LHCN-M2 (cell line): Measurements from ENCODE around the gene OR10A2. TPM values are rescaled to one million over a fixed set of nuclear protein-coding genes. Genes with fewer than 3 reads are reported as not detected.
"Not testable (repeated sequence)": the region's sequence is repeated elsewhere in the genome, so short reads cannot be mapped to it uniquely, and the experiment has no call there.

Experiments
- DNase-seq: peaks from one replicate; pipeline ENCODE4 v3.0.0-alpha.2; 2012; ENCODE audit warnings: low read depth
- polyA plus RNA-seq: library from polyadenylated mRNA; unstranded; fragments of >200 nt; gene quantifications from one replicate; pipeline ENCODE4 v1.2.1, GENCODE V29; 2012; ENCODE audit warnings: missing spikeins
- total RNA-seq: library from RNA; depleted of rRNA; stranded (reverse); fragments of >200 nt; gene quantifications from 2 replicates; pipeline ENCODE4 v1.2.3, GENCODE V29; 2014; rRNA removed

Gene OR10A2
- not detected in 2 replicates for total RNA-seq
- not detected for polyA plus RNA-seq

- no peak for DNase-seq
Measured at GRCh38 chr11:6862961-6863360, at the start of gene OR10A2. Gene OR10A2, plus strand, starts transcription at chr11:6863057. Its CDS starts 6,698 bp downstream, at chr11:6869755.

DNA sequence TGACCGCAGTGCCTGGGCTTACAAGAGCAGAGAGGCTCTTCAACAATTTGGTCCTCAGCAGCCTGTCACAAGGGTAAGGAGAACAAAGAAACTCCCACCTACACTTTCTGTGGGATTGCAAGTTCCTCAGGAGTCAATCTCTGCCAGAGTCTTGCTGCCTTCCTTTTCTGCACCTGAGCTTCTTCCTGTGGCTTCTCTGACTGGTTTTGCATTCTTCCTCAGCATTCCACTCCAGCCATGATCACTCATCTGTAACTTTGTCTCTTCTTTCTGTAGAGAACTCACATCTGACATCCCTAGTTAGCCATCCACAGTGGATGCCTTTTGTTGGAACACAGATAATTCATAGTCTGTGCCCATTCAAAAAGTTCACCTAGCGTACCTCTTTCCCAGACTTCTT, 49.2 kb upstream of the OR10A2 start:
- no peak for DNase-seq

- DNase-seq = no peak
Measured at GRCh38 chr11:6817694-6818093, 45.2 kb upstream of the OR10A2 start.

DNA sequence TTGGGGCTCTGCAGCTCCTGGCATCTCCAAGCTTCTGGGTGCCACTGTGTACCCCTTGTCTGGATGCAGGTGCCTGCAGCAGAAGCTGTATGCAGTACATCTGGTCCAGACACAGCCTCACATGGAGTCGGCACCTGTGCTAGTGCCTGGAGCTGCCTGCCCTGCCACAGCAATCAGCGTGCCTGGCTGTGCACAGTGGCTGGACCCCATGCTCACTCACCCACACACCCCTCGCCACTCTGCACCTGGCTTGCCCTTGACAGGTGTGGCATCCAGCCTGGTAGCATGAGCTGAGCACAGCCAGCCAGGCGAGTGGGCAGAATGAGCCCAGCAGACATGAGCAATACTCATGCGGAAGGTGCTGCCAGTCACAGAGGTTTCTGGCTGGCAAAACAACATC, 43.9 kb upstream of the OR10A2 start:
- no peak for DNase-seq

GRCh38 chr11:6824136-6824823, 38.6 kb upstream of the OR10A2 start:
- DNase-seq = no peak

GRCh38 chr11:6825231-6825744, 37.6 kb upstream of the OR10A2 start:
- DNase-seq = no peak

DNA sequence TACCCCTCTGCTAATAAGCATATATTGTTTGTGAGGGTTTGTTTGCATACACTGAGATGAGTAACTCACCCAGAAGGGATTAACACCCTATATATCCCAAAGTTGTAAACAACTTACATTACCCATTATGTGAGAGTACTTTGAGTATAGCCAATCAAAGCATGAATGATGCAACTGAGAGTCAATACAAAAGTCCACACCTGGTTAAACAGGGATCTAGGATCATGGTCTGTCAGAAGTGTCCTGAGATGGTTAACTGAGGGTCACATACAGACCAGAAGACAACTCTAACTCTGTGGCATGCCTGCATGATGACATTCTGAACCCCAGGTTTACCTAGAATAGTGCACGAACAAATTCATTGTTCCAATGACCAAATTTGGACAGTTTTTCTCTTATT, 34.8 kb upstream of the OR10A2 start:
- DNase-seq = no peak

- DNase-seq = no peak
Measured at GRCh38 chr11:6833356-6833755, 29.5 kb upstream of the OR10A2 start.

- no peak for DNase-seq
Measured at GRCh38 chr11:6834021-6834420, 28.8 kb upstream of the OR10A2 start.

DNA sequence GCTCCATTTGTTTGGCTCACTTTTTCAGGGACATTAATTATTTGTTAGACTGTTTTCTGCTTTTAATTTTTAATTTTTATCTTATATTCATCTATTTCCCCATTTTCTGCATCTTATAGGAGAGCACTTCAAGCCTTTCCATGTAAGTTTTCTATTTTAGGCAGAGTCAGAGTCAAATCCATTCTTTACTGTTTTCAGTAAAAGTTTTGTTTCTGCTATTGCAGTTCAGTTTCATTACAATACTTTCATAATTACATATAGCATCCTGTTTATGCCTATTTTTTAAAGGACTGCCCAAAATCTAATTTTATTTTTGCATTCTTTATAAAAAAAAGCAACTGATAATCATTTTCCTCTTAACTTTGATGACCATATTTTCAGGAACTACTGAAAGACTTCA, 21.2 kb upstream of the OR10A2 start:
- DNase-seq = no peak

DNA sequence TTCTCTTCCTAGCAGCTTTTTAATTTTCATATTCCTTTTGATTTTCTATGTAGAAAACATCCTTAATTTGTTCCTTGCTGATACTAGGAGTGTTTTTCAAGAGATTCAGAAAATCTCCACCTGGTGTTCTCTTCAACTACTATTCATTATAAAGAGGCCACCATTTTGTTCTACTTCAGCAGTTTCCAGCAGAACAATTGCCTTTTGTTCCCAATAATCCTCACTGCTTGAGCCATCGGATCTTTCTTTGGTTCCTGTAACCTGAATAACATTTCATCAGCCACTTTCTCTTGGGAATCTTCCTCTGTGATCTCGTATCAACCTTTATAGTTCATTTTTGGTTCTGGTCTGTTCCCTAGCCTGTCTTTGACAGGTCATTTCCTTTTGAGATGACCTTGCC, 19.2 kb upstream of the OR10A2 start:
- no peak for DNase-seq

DNA sequence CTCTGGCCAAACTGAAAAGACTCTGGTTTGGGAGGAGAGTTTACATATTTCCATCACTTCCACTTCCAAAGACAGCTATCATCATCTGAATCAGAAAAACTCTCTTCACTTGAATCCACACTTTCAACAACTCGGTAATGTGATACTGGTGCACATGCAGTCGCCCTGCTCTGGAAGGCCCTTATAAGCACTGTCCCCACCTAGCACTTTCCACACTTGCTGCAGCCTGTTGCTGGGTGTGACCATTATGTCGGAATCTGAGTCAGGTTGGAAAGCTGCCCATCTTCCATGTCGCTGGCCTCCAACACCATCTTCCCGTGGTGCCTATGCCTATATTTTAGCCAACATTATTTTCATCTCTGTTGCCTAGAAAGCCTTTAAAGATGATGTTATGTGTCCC, 18.5 kb upstream of the OR10A2 start:
- peak; percentile 1 for DNase-seq

DNA sequence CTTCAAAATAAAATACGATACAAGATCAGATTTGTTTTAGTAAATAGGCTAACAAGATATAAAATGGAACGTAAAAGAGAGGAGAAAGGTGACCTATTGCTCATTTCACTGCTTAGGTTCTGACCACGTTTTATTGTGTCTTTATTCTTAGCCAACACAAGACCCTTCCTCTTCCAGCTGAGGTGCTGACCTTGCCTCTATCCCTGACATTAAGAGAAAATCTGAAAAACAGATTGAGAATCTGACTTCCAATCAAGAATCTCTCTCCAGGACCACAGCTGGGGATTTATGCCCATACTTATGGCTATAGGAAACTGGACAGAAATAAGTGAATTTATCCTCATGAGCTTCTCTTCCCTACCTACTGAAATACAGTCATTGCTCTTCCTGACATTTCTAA, 17.5 kb upstream of the OR10A2 start, which contains the start of gene OR10A5:
TSS of gene OR10A5 (plus strand) at position 301 of the 400 bp plus-strand sequence. CDS start at position 301, 0 bp downstream.
- DNase-seq = no peak

DNA sequence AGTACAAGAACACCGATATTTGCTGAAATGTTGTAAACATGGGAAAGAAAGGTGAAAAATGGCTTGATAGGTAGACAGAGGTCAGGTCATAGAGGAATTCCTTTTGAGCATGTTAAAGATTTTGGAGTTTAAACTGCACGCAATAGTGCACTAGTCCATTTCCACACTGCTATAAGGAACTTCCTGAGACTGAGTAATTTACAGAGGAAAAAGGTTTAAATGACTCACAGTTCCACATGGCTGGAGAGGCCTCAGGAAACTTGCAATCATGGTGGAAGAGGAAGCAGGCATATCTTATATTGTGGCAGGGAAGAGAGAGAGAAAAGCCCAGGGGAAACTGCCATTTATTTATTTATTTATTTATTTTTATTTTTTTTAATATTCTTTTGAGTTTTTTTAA, 12.3 kb upstream of the OR10A2 start:
- no peak for DNase-seq

DNA sequence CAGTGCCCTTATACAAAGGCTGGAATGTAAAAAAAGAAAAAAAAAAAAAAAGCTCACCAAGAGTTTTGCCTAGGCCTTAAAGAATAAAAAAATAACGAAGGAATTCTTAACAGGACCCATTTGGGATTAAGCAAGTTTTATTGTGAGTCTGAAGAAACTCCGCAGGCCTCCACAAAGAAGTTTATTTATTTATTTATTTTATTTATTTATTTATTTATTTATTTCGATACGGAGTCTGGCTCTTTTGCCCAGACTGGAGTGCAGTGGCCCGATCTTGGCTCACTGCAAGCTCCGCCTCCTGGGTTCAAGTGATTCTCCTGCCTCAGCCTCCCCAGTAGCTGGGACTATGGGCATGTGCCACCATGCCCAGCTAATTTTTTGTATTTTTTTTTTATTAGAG, 8.1 kb upstream of the OR10A2 start:
- not testable (repeated sequence) for DNase-seq

GRCh38 chr11:6855971-6856541, 6.8 kb upstream of the OR10A2 start:
- DNase-seq = peak; percentile 2

- DNase-seq = no peak
Measured at GRCh38 chr11:6856871-6857270, 6.0 kb upstream of the OR10A2 start.

DNA sequence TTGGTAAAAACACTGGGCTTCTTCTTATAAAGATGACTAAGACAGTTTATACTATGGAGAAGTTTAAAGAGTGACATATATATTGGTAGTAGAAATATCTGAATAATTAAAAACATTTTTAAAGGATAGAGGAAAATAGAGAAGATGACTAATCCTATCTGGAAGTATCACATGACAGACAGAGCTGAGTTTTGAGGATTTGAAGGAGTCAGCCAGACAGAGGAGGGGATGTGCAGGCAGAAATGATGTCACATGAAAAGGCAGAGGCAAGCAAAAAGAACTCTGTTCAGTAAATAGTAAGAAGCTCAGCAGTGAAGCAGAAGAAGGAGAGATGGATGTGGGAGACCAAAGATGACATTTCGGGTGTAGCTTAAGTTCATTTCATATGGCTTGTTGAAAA, 1.6 kb downstream of the OR10A2 start:
- peak; percentile 17 for DNase-seq

DNA sequence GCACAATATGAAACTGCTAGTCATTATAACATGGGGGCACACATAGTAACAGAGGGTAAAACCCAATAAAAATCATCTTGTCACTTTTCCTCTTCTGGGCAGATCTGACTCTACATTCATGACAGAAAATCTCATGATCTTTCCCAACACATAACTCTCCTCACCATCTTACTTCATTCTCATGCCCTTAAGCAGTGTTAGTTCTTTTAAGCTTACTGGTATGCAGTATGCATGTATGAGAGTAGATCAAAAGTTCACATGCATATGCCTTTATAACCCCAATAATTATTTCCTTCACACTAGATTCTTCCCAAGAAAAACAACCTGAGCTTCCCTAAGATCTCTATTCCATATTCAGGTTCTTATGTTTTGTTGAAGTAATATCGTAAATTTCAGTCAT, 8.4 kb downstream of the OR10A2 start:
- no peak for DNase-seq

- DNase-seq = no peak
Measured at GRCh38 chr11:6875761-6876160, 12.9 kb downstream of the OR10A2 start.

DNA sequence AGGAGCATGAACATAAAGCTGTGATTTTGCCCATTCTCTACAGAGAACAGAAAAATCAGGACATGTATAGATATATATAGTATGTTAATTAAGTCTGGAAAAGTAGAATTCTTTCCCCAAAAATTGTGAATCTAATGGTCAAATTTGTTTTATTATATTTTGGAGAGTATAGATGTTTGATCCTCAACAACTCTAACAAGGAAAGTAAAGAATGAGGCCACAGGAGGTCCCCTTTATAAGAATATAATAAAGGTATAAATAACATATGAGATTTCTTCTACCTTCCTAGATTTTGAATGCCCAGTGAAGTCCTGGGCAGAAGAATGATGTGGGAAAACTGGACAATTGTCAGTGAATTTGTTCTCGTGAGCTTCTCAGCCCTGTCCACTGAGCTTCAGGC, 13.5 kb downstream of the OR10A2 start, which contains the start of gene OR10A4:
TSS of gene OR10A4 (plus strand) at position 301 of the 400 bp plus-strand sequence. CDS start at position 324, 23 bp downstream.
- DNase-seq = no peak

GRCh38 chr11:6876914-6877313, 14.1 kb downstream of the OR10A2 start:
- DNase-seq = no peak

GRCh38 chr11:6882751-6883150, 19.9 kb downstream of the OR10A2 start:
- DNase-seq = no peak
